ENCODE results near the gene MGAT4A.
A peak's percentile ranks its signal among the peaks of the same experiment; 100 is the strongest.
"Not testable (repeated sequence)": the region's sequence is repeated elsewhere in the genome, so short reads cannot be mapped to it uniquely, and the experiment has no call there.

MGAT4A gene

GRCh38 chr2:98759338-98759737, 28.4 kb upstream of the MGAT4A start:
- DNase-seq = no peak

GRCh38 chr2:98757904-98758421, 27.0 kb upstream of the MGAT4A start:
- peak; percentile 70 to 72 for DNase-seq

GRCh38 chr2:98753801-98754200, 22.9 kb upstream of the MGAT4A start:
- DNase-seq = no peak

- DNase-seq = not testable (repeated sequence)
Measured at GRCh38 chr2:98752711-98753110, 21.8 kb upstream of the MGAT4A start.

GRCh38 chr2:98751748-98752147, 20.8 kb upstream of the MGAT4A start:
- no peak for DNase-seq

GRCh38 chr2:98750593-98751282, 19.8 kb upstream of the MGAT4A start:
- DNase-seq = no peak

GRCh38 chr2:98749066-98749450, 18.1 kb upstream of the MGAT4A start:
- DNase-seq = peak in 1 of 2 donors; percentile 59

GRCh38 chr2:98748292-98749065, 17.5 kb upstream of the MGAT4A start:
- no peak for DNase-seq

GRCh38 chr2:98747888-98748287, 17.0 kb upstream of the MGAT4A start:
- no peak for DNase-seq

GRCh38 chr2:98746426-98746825, 15.5 kb upstream of the MGAT4A start:
- no peak for DNase-seq

- DNase-seq = no peak
Measured at GRCh38 chr2:98744595-98744994, 13.7 kb upstream of the MGAT4A start.

GRCh38 chr2:98743835-98744234, 12.9 kb upstream of the MGAT4A start:
- no peak for DNase-seq

- no peak for DNase-seq
Measured at GRCh38 chr2:98739020-98739419, 8.1 kb upstream of the MGAT4A start.

GRCh38 chr2:98738304-98738703, 7.4 kb upstream of the MGAT4A start:
- DNase-seq = no peak

- no peak for DNase-seq
Measured at GRCh38 chr2:98737848-98738247, 6.9 kb upstream of the MGAT4A start.

GRCh38 chr2:98736464-98736889, 5.5 kb upstream of the MGAT4A start:
- DNase-seq = peak in 1 of 2 donors; percentile 34

GRCh38 chr2:98734823-98735260, 3.9 kb upstream of the MGAT4A start:
- no peak for DNase-seq

GRCh38 chr2:98734162-98734561, 3.2 kb upstream of the MGAT4A start:
- DNase-seq = peak in 1 of 2 donors; percentile 59

- no peak for DNase-seq
Measured at GRCh38 chr2:98732430-98733051, 1.6 kb upstream of the MGAT4A start.

- no peak for DNase-seq
Measured at GRCh38 chr2:98731894-98732349, 990 bp upstream of the MGAT4A start.

- no peak for DNase-seq
Measured at GRCh38 chr2:98730707-98731040, 258 bp downstream of the MGAT4A start.

- DNase-seq = peak; percentile 54 to 61
Measured at GRCh38 chr2:98730053-98730706, 752 bp downstream of the MGAT4A start.

- DNase-seq = no peak
Measured at GRCh38 chr2:98729652-98730051, 1.3 kb downstream of the MGAT4A start.

Data from CD4-positive, alpha-beta T cell treated with Interleukin-1 beta for 1 hour (primary cell).